HK-2 (cell line): ENCODE data around the gene WBP1.
"Not testable (repeated sequence)": the region's sequence is repeated elsewhere in the genome, so short reads cannot be mapped to it uniquely, and the experiment has no call there.

ENCODE experiments used
- DNase-seq: peaks from one replicate; pipeline ENCODE4 v3.0.0-alpha.2; 2018; ENCODE audit not compliant: unreplicated experiment

Gene WBP1

GRCh38 chr2:74454654-74455511 is 3.4 kb upstream of the WBP1 start, which contains the start of gene INO80B:
TSS of gene INO80B (plus strand) at chr2:74455087. CDS start at chr2:74455117, 30 bp downstream.
- peak; percentile 98 for DNase-seq

- DNase-seq = peak; percentile 60
Measured at GRCh38 chr2:74457129-74457548, 1.1 kb upstream of the WBP1 start.

- DNase-seq = no peak
Measured at GRCh38 chr2:74457549-74458131, 598 bp upstream of the WBP1 start.

GRCh38 chr2:74458938-74459363 is 713 bp downstream of the WBP1 start:
- DNase-seq = peak; percentile 35

GRCh38 chr2:74459503-74460118 is 1.4 kb downstream of the WBP1 start:
- not testable (repeated sequence) for DNase-seq

GRCh38 chr2:74460187-74460586 is 1.9 kb downstream of the WBP1 start:
- not testable (repeated sequence) for DNase-seq

- no peak for DNase-seq
Measured at GRCh38 chr2:74461187-74462053, 3.2 kb downstream of the WBP1 start.

- no peak for DNase-seq
Measured at GRCh38 chr2:74462054-74462785, 4.0 kb downstream of the WBP1 start.

- no peak for DNase-seq
Measured at GRCh38 chr2:74462786-74463105, 4.5 kb downstream of the WBP1 start.

GRCh38 chr2:74464406-74464805 is 6.2 kb downstream of the WBP1 start:
- no peak for DNase-seq

GRCh38 chr2:74470742-74471141 is 12.5 kb downstream of the WBP1 start:
- DNase-seq = not testable (repeated sequence)

- no peak for DNase-seq
Measured at GRCh38 chr2:74471332-74472065, 13.3 kb downstream of the WBP1 start.

GRCh38 chr2:74472086-74472944 is 14.1 kb downstream of the WBP1 start, which contains the start of gene MRPL53:
TSS of gene MRPL53 (minus strand) at chr2:74472680. CDS start at chr2:74472660, 20 bp downstream.
- peak; percentile 94 for DNase-seq

GRCh38 chr2:74472945-74473258 is 14.7 kb downstream of the WBP1 start:
- DNase-seq = no peak

- DNase-seq = no peak
Measured at GRCh38 chr2:74474481-74474880, 16.2 kb downstream of the WBP1 start.

- DNase-seq = no peak
Measured at GRCh38 chr2:74474899-74475298, 16.7 kb downstream of the WBP1 start.

- DNase-seq = no peak
Measured at GRCh38 chr2:74481431-74481830, 23.2 kb downstream of the WBP1 start.

GRCh38 chr2:74481961-74482800 is 23.9 kb downstream of the WBP1 start:
- no peak for DNase-seq
